GM18909 (cell line): ENCODE results near the gene KIRREL3.

ENCODE experiments used
- ATAC-seq: cut with Tn5 transposase; IDR thresholded peaks from one replicate; pipeline ENCODE4 v1.9.1; 2021; ENCODE audit warnings: mild to moderate bottlenecking; ENCODE audit not compliant: unreplicated experiment, poor library complexity

KIRREL3 gene

DNA sequence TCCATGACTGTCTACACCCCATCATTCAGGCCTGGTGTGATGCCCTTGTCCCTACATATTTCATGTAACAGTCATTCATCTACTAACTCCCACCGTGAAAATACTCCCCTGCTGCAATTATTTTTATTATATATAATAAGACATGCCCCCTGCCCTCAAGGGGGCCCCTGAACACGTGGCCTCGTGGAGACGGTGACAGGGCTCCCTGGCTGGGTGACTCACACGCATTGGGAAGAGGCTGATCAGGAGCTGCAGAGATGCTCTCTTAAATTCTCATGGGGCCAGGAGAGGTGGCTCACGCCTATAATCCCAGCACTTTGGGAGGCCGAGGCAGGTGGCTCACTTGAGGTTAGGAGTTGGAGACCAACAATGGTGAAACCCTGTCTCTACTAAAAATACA lies 556.5 kb downstream of the KIRREL3 start:
- ATAC-seq, result no peak

- ATAC-seq, result no peak
Measured at GRCh38 chr11:126443120-126443519, 557.5 kb downstream of the KIRREL3 start.

GRCh38 chr11:126440792-126441514 lies 559.6 kb downstream of the KIRREL3 start:
- ATAC-seq, result peak; percentile 72

- no peak for ATAC-seq
Measured at GRCh38 chr11:126440276-126440675, 560.3 kb downstream of the KIRREL3 start.

- ATAC-seq, result no peak
Measured at GRCh38 chr11:126438691-126439090, 561.9 kb downstream of the KIRREL3 start.

- no peak for ATAC-seq
Measured at GRCh38 chr11:126438272-126438671, 562.3 kb downstream of the KIRREL3 start.

GRCh38 chr11:126437731-126438130 lies 562.8 kb downstream of the KIRREL3 start:
- ATAC-seq, result no peak

- no peak for ATAC-seq
Measured at GRCh38 chr11:126436209-126436755, 564.3 kb downstream of the KIRREL3 start.

GRCh38 chr11:126434950-126435335 lies 565.6 kb downstream of the KIRREL3 start:
- ATAC-seq, result no peak

DNA sequence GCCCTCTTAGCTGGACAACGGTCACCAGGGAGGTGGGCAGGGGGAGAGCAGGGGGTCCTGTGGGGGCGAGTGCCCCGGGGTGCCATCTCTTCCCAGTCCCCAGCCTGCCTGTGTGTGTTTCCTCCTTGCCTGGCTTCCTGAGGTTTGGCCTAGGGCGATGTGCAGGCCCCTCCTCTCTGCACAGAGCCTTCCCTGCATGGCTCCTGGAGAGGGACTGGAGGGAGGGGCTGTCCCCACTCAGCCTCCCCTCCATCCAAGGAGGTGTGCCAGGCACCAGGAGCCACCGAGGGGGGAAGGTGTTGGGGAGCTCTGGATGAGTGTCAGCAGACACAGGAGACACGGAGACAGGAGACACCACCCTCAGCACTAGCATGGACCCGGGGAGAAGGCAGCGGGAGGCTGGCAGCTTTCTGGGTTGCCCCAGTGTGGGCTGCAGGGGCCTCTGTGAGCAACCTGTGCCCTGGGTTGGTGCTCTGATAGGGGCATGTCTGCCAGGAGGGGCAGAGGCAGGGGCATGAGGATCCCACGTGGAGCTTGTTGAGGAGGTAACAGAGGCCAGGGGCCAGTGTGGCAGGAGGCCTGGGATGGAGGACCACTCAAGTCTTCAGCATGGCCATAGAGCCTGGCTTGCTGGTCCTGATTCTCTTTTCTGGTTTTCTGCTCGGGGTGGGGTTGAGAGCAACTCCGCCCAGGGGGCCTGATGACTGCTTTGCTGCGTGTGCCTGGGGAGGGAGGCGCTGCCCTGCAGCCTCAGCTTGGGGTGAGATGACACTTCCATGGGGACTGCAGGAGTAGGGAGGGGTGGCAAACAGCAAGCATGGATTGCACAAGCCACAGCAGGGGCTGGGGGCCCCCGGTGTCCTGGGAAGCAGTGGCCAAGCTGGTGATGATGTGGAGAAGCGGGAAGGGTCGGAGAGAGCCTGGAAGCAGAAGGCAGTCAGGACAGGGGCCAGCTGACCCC lies 566.3 kb downstream of the KIRREL3 start:
- no peak for ATAC-seq

DNA sequence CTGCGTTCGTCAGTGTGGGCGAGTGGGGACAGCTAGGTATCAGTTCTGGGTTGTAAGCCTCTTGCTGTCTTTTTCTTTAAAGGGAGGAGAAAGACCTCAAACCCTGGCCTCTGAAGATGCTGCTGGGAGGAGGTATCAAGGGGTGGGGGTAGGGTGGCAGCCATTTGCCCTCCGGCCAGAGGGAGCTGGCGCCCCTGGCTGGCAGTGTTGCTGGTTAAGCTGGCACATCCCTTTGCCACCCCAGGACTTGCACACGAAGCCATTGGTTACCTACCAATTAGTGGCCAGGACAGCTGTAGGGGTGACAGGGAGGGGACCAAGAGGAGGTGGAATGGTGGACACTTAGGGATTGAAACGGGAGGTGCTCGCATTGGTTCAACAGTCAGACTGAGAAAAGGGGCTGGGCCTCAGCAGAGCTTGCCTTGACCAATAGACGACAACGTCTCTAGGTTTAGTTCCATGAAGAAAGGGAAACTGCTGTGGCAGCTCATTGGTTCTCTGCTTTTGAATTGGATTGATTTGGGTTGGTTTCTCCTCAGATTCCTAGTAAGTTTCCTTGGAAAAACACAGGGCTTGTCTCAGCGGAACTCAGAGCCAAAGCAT lies 567.2 kb downstream of the KIRREL3 start:
- ATAC-seq, result no peak

DNA sequence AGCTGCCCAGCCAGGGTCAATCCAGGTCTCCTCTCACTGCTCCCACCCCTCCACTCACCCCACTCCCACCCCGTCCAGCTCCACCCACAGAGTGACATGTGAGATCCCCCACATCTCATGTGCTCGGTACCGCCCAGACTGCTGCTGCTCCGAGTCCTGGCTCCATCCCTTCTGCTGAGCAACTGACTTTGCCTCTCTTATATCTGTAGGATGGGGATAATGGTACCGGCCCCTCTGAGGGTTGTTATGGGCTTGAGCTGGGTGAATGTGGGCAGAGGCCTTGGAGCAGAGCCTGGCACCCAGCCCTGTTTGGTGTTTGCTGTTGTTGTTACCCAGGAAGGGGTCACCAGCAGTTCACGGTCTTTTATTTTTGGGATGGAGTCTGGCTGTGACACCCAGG lies 568.0 kb downstream of the KIRREL3 start:
- no peak for ATAC-seq

DNA sequence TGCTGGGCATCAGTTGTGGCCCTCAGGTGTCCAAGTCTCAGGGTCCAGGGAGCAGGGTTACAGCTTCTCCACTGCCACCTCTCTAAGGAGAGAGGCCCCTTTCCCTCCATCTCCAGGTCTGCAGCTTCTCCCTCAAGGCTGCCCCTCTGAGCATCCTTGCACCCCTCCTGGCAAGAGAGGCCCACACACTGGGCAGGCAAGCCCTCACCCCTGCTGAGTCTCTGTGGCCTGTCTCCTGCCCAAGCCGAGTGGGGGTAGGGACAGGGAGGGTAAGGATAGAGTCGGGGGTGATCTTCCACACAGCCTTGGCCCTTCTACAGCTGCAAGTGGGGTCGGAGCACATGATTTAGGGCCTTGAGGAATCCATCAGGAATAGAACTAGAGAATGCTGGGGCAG lies 568.5 kb downstream of the KIRREL3 start:
- ATAC-seq, result no peak

GRCh38 chr11:126431401-126432064 lies 569.0 kb downstream of the KIRREL3 start:
- no peak for ATAC-seq

DNA sequence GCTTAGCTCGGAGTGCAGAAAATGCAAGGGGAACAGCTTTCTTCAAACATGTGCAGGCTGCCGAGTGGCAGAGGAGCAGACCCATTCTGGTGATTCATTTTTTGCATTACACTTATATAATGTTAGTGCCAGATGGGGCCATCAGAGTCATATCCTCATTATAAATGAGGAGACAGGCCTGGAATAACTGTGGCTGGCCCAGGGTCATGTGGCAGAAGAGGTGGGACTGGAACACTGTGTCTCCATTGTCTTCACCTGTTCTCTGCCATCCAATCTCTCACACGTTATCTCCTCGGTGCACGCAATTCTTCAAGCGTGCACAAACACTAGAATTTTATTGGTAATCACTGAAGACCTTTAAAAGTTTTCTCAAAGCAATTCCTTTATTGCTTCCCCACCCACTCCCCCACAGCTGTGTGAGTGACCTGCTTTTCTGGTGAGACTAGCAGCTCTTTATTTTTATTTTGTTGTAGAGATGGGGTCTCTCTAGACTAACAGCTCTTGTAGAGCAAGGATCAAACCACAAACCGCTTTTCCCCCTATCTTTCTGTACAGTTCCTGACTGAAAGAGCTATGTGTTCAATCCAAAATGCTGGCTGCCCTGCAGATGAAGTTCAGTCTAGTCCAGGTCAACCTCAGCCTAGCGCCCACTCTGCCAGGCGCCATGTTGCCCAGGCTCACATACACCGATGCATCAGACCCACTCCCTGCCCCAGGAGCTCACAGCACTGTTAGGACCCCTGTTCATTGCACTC lies 569.8 kb downstream of the KIRREL3 start:
- ATAC-seq, result no peak

- peak; percentile 83 for ATAC-seq
Measured at GRCh38 chr11:126426820-126427749, 573.5 kb downstream of the KIRREL3 start.

DNA sequence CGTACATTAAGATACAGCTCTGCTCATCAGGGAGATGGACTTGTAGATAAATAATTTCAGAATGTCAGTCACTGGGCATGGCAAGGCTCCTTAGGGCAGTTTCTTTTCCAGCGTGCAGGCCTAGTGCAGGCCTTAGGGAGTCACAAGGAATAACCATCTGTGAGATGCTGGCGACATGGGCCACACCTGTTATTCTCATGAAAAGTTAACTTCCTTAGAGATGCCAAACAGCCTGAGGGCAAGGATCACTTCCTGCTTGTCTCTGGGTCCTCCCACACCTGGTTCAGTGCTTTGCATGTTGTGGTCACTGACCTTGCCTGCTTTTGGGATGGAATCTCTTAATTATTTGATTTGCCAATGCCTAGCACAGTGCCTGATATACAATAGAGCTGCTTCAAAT lies 574.5 kb downstream of the KIRREL3 start:
- ATAC-seq, result no peak

GRCh38 chr11:126424471-126425039 lies 576.0 kb downstream of the KIRREL3 start:
- ATAC-seq, result no peak
